HTERT RPE-1 (cell line): Measurements from ENCODE around the gene GCN1.

Experiments used
- in situ Hi-C: fragments of 300-500 bp; cut with MboI; formaldehyde crosslinking; loops from 4 replicates; pipeline ENCODE4 v1.14.3; 2020; ENCODE audit warnings: low sequenced_read_pairs

The GCN1 gene

GRCh38 chr12:120095736-120096135 is 98.8 kb downstream of the GCN1 start:
- in situ Hi-C loops, result no loop called here

- in situ Hi-C loops, result no loop called here
These were observed 99.2 kb downstream of the GCN1 start for GRCh38 chr12:120095331-120095730.

- in situ Hi-C loops, result no loop called here
These were observed 100.0 kb downstream of the GCN1 start for GRCh38 chr12:120094485-120094884.

GRCh38 chr12:120093592-120094355 is 100.7 kb downstream of the GCN1 start:
- in situ Hi-C loops, result no loop called here

- in situ Hi-C loops, result no loop called here
These were observed 101.3 kb downstream of the GCN1 start for GRCh38 chr12:120093336-120093591.

- in situ Hi-C loops, result no loop called here
These were observed 101.8 kb downstream of the GCN1 start for GRCh38 chr12:120092551-120093335.

GRCh38 chr12:120091371-120092090 is 103.0 kb downstream of the GCN1 start:
- in situ Hi-C loops, result no loop called here

- in situ Hi-C loops, result no loop called here
These were observed 103.8 kb downstream of the GCN1 start for GRCh38 chr12:120090626-120091295.

GRCh38 chr12:120090206-120090605 is 104.3 kb downstream of the GCN1 start:
- in situ Hi-C loops, result no loop called here

- in situ Hi-C loops, result no loop called here
These were observed 104.7 kb downstream of the GCN1 start for GRCh38 chr12:120089796-120090195.

GRCh38 chr12:120089105-120089504 is 105.4 kb downstream of the GCN1 start:
- in situ Hi-C loops, result no loop called here

GRCh38 chr12:120086801-120087621 is 107.5 kb downstream of the GCN1 start:
- in situ Hi-C loops, result no loop called here

GRCh38 chr12:120085920-120086645 is 108.4 kb downstream of the GCN1 start:
- in situ Hi-C loops, result no loop called here

- in situ Hi-C loops, result no loop called here
These were observed 112.9 kb downstream of the GCN1 start for GRCh38 chr12:120081641-120082040.

- in situ Hi-C loops, result no loop called here
These were observed 114.8 kb downstream of the GCN1 start for GRCh38 chr12:120079411-120080400.

- in situ Hi-C loops, result no loop called here
These were observed 115.6 kb downstream of the GCN1 start for GRCh38 chr12:120078868-120079267.

GRCh38 chr12:120077260-120077659 is 117.3 kb downstream of the GCN1 start:
- in situ Hi-C loops, result no loop called here
